ENCODE results near the gene SURF6.

- TF ChIP-seq CTCF (IDR thresholded peaks at IDR 0.05; ENCODE audit: low read depth, low read length, poor library complexity, severe bottlenecking) (no peak), EZH2phosphoT487 (IDR thresholded peaks at IDR 0.05; ENCODE audit: borderline replicate concordance, low read length) (no peak)
Measured at GRCh38 chr9:133282464-133283238, 53.3 kb downstream of the SURF6 start.
